HepG2 (cell line): ENCODE results near the gene SMYD4. TPM values are rescaled to one million over a fixed set of nuclear protein-coding genes. Genes with fewer than 3 reads are reported as not detected.

Experiments used
- AKAP8 ChIP-seq: sonication (generic); formaldehyde crosslinking; IDR thresholded peaks from 2 replicates; pipeline ENCODE4 v1.5.1; 2020; ENCODE audit warnings: mild to moderate bottlenecking, missing genetic modification reagents
- CBFB ChIP-seq: sonication (generic); formaldehyde crosslinking; IDR thresholded peaks from 2 replicates; pipeline ENCODE4 v1.4.0; 2020; ENCODE audit warnings: missing genetic modification reagents
- CENPT ChIP-seq: sonication (generic); formaldehyde crosslinking; IDR thresholded peaks from 2 replicates; pipeline ENCODE4 v1.8.0; 2022; ENCODE audit warnings: low read depth, mild to moderate bottlenecking, moderate library complexity, missing genetic modification reagents
- DZIP1 ChIP-seq: sonication (generic); formaldehyde crosslinking; IDR thresholded peaks from 2 replicates; pipeline ENCODE4 v1.5.0; 2020; ENCODE audit warnings: mild to moderate bottlenecking, missing genetic modification reagents
- HIC2 ChIP-seq: sonication (generic); formaldehyde crosslinking; IDR thresholded peaks from 2 replicates; pipeline ENCODE4 v1.9.0; 2022; ENCODE audit warnings: low read depth, missing genetic modification reagents
- MED8 ChIP-seq: sonication (generic); formaldehyde crosslinking; IDR thresholded peaks from 2 replicates; pipeline ENCODE4 v1.8.1; 2023; ENCODE audit warnings: mild to moderate bottlenecking, missing genetic modification reagents; ENCODE audit not compliant: insufficient replicate concordance
- NONO ChIP-seq, 2 experiments: fragments of 450-650 bp in 1 of 2; sonication (generic) in 1 of 2; formaldehyde crosslinking in 1 of 2; IDR thresholded peaks in 1 of 2; conservative IDR thresholded peaks in 1 of 2; 2 replicates each; pipeline versions ENCODE4 v1.6.1 to v1.8.0; 2017 to 2022; ENCODE audit warnings: mild to moderate bottlenecking in 1 of 2, missing genetic modification reagents in 1 of 2, moderate library complexity in 1 of 2
- NR3C1 ChIP-seq: sonication (generic); formaldehyde crosslinking; IDR thresholded peaks from 2 replicates; pipeline ENCODE4 v1.4.0; 2020; ENCODE audit warnings: missing genetic modification reagents
- PAF1 ChIP-seq: IDR thresholded peaks from 2 replicates; pipeline ENCODE4 v1.6.1; 2016; ENCODE audit warnings: missing genetic modification reagents, missing compliant biosample characterization
- RBFOX2 ChIP-seq: fragments of 200-400 bp; formaldehyde crosslinking; IDR thresholded peaks from 2 replicates; pipeline ENCODE4 v1.6.1; 2017; ENCODE audit warnings: low read depth, mild to moderate bottlenecking, low read length
- SETDB1 ChIP-seq: sonication (generic); formaldehyde crosslinking; IDR thresholded peaks from 2 replicates; pipeline ENCODE4 v1.5.1; 2020; ENCODE audit warnings: missing genetic modification reagents, mild to moderate bottlenecking, borderline replicate concordance
- ZBTB42 ChIP-seq: sonication (generic); formaldehyde crosslinking; IDR thresholded peaks from 2 replicates; pipeline ENCODE4 v1.5.0; 2020; ENCODE audit warnings: mild to moderate bottlenecking, missing genetic modification reagents
- ZNF598 ChIP-seq: sonication (generic); formaldehyde crosslinking; IDR thresholded peaks from 2 replicates; pipeline ENCODE4 v1.5.1; 2020; ENCODE audit warnings: mild to moderate bottlenecking, missing genetic modification reagents, borderline replicate concordance
- polyA plus RNA-seq, 8 experiments: library from polyadenylated mRNA; depleted of rRNA in 3 of 8; stranded (reverse) in 7 of 8; unstranded in 1 of 8; fragments of >200 nt; fragmentation: Illumina TruSeq in 4 of 8; extraction: Trizol in 4 of 8; gene quantifications; 2 replicates each; pipeline versions ENCODE4 v1.2.1 to v1.2.3, GENCODE V29; 2011 to 2016; ENCODE audit warnings: low read depth in 4 of 8, missing spikeins in 1 of 8, mixed read lengths in 1 of 8; ENCODE audit not compliant: insufficient read depth in 1 of 8
- total RNA-seq, 5 experiments: library from RNA; depleted of rRNA; stranded (reverse); fragments of >200 nt; fragmentation: Illumina TruSeq; extraction: Trizol; gene quantifications; 2 replicates each; pipeline ENCODE4 v1.2.3, GENCODE V29; 2016; ENCODE audit warnings: low read depth in 1 of 5
- TF ChIP-seq, protein P1 (sequence below): sonication (generic); formaldehyde crosslinking; IDR thresholded peaks from 2 replicates; pipeline ENCODE4 v1.4.0; 2020; ENCODE audit warnings: mild to moderate bottlenecking, missing genetic modification reagents, borderline replicate concordance
- TF ChIP-seq, protein P2 (sequence below): sonication (generic); formaldehyde crosslinking; IDR thresholded peaks from 2 replicates; pipeline ENCODE4 v1.9.0; 2022; ENCODE audit warnings: missing genetic modification reagents, mild to moderate bottlenecking, borderline replicate concordance

SMYD4 gene
- total and polyA plus RNA-seq, 2 of the 13 experiments (the other 11 are each of a cell fraction or from before 2014, with no cell fraction given) = 7.4 to 11.3 TPM

DNA sequence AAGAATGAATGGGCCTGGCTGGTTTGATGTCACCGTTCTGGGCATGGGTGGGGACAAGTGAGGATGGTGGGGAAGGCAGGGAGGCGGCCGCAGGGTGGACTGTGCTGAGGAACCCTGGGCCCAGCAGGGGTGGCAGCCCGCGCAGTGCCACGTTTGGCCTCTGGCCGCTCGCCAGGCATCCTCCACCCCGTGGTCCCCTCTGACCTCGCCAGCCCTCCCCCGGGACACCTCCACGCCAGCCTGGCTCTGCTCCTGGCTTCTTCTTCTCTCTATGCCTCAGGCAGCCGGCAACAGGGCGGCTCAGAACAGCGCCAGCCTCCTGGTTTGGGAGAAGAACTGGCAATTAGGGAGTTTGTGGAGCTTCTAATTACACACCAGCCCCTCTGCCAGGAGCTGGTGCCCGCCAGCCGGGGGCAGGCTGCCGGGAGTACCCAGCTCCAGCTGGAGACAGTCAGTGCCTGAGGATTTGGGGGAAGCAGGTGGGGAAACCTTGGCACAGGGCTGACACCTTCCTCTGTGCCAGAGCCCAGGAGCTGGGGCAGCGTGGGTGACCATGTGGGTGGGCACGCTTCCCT is 74.4 kb downstream of the SMYD4 start (continued):
- peak; percentile 74 for TF ChIP-seq RBFOX2
- TF ChIP-seq, protein P1, sequence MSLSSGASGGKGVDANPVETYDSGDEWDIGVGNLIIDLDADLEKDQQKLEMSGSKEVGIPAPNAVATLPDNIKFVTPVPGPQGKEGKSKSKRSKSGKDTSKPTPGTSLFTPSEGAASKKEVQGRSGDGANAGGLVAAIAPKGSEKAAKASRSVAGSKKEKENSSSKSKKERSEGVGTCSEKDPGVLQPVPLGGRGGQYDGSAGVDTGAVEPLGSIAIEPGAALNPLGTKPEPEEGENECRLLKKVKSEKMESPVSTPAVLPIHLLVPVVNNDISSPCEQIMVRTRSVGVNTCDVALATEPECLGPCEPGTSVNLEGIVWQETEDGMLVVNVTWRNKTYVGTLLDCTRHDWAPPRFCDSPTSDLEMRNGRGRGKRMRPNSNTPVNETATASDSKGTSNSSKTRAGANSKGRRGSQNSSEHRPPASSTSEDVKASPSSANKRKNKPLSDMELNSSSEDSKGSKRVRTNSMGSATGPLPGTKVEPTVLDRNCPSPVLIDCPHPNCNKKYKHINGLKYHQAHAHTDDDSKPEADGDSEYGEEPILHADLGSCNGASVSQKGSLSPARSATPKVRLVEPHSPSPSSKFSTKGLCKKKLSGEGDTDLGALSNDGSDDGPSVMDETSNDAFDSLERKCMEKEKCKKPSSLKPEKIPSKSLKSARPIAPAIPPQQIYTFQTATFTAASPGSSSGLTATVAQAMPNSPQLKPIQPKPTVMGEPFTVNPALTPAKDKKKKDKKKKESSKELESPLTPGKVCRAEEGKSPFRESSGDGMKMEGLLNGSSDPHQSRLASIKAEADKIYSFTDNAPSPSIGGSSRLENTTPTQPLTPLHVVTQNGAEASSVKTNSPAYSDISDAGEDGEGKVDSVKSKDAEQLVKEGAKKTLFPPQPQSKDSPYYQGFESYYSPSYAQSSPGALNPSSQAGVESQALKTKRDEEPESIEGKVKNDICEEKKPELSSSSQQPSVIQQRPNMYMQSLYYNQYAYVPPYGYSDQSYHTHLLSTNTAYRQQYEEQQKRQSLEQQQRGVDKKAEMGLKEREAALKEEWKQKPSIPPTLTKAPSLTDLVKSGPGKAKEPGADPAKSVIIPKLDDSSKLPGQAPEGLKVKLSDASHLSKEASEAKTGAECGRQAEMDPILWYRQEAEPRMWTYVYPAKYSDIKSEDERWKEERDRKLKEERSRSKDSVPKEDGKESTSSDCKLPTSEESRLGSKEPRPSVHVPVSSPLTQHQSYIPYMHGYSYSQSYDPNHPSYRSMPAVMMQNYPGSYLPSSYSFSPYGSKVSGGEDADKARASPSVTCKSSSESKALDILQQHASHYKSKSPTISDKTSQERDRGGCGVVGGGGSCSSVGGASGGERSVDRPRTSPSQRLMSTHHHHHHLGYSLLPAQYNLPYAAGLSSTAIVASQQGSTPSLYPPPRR (CRISPR knock-in tag) = 0 out of 2 replicates have a peak, but pooled peaks have one; percentile 1
- TF ChIP-seq MED8 (CRISPR knock-in tag) = no peak
- TF ChIP-seq PAF1 (CRISPR knock-in tag) = peak; percentile 77
- TF ChIP-seq CENPT (CRISPR knock-in tag) = no peak
- TF ChIP-seq NONO (IDR thresholded peaks at IDR 0.05) = no peak
- peak; percentile 14 for TF ChIP-seq NONO (CRISPR knock-in tag; conservative IDR thresholded peaks at IDR 0.05)
- no peak for TF ChIP-seq SETDB1 (CRISPR knock-in tag)
- peak; percentile 60; the same call in 1 of the 2 replicates for TF ChIP-seq HIC2 (CRISPR knock-in tag)
- TF ChIP-seq ZNF598 = no peak
- TF ChIP-seq AKAP8 (CRISPR knock-in tag) = peak; percentile 78; the same call in 1 of the 2 replicates
- TF ChIP-seq, protein P2, sequence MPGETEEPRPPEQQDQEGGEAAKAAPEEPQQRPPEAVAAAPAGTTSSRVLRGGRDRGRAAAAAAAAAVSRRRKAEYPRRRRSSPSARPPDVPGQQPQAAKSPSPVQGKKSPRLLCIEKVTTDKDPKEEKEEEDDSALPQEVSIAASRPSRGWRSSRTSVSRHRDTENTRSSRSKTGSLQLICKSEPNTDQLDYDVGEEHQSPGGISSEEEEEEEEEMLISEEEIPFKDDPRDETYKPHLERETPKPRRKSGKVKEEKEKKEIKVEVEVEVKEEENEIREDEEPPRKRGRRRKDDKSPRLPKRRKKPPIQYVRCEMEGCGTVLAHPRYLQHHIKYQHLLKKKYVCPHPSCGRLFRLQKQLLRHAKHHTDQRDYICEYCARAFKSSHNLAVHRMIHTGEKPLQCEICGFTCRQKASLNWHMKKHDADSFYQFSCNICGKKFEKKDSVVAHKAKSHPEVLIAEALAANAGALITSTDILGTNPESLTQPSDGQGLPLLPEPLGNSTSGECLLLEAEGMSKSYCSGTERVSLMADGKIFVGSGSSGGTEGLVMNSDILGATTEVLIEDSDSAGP (CRISPR knock-in tag) = peak; percentile 21; the same call in 1 of the 2 replicates
- TF ChIP-seq ZBTB42 (CRISPR knock-in tag) = no peak
- TF ChIP-seq CBFB = 0 out of 2 replicates have a peak, but pooled peaks have one; percentile 24
- TF ChIP-seq NR3C1 (CRISPR knock-in tag) = no peak
- no peak for TF ChIP-seq DZIP1
